Nephron (organoid): ENCODE results near the gene F8A1.
"Not testable (repeated sequence)": the region's sequence is repeated elsewhere in the genome, so short reads cannot be mapped to it uniquely, and the experiment has no call there.

Experiments
- H3K27ac Mint-ChIP-seq, 3 experiments: 2 replicates each; pipeline ENCODE4 v1.8.0; 2020; ENCODE audit warnings: mixed read lengths in 3 of 3, mild to moderate bottlenecking in 2 of 3, moderate library complexity in 1 of 3
- H3K27me3 Mint-ChIP-seq: 2 replicates; pipeline ENCODE4 v1.8.0; 2021; ENCODE audit warnings: low read depth, mild to moderate bottlenecking, moderate library complexity, mixed read lengths
- H3K36me3 Mint-ChIP-seq: 2 replicates; pipeline ENCODE4 v1.8.0; 2020; ENCODE audit warnings: low read depth, mixed read lengths
- H3K4me1 Mint-ChIP-seq: 2 replicates; pipeline ENCODE4 v1.8.0; 2020; ENCODE audit warnings: mixed read lengths
- H3K4me3 Mint-ChIP-seq, 3 experiments: 2 replicates each; pipeline ENCODE4 v1.8.0; 2020; ENCODE audit warnings: mild to moderate bottlenecking in 3 of 3, mixed read lengths in 3 of 3, moderate library complexity in 2 of 3
- H3K9me3 Mint-ChIP-seq: 2 replicates; pipeline ENCODE4 v1.8.0; 2020; ENCODE audit warnings: mixed read lengths
- TF ChIP-seq, protein P1 (sequence below), 3 experiments: fragments of 200-600 bp; sonication (generic); IDR thresholded peaks; one replicate each; pipeline ENCODE4 v1.5.0; 2021; ENCODE audit warnings: antibody characterized with exemption in 3 of 3; ENCODE audit not compliant: unreplicated experiment in 3 of 3

F8A1 gene

DNA sequence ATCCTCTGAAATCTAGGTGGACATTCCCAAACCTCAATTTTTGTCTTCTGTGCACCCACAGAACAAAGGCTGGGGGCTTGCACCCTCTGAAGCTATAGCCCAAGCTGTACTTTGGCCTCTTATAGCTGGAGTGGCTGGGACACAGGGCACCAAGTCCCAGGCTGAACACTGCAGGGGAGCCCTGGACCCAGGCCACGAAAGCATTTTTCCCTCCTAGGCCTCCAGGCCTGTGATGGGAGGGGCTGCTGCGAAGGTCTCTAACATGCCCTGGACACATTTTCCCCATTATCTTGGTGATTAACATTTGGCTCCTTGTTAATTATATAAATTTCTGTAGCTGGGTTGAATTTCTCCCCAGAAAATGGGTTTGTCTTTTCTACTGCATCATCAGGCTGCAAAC lies 27.9 kb downstream of the F8A1 start:
- Mint-ChIP-seq H3K36me3 (no peaks in the 10 kb centered on the region), H3K27ac (no peak overlapping the region), H3K27me3 (no peaks in the 10 kb centered on the region), H3K9me3 (peaks cover 32% of the 10 kb centered on the region), H3K4me3 (no peak overlapping the region), H3K4me1 (no peaks in the 10 kb centered on the region)
- TF ChIP-seq, protein P1, sequence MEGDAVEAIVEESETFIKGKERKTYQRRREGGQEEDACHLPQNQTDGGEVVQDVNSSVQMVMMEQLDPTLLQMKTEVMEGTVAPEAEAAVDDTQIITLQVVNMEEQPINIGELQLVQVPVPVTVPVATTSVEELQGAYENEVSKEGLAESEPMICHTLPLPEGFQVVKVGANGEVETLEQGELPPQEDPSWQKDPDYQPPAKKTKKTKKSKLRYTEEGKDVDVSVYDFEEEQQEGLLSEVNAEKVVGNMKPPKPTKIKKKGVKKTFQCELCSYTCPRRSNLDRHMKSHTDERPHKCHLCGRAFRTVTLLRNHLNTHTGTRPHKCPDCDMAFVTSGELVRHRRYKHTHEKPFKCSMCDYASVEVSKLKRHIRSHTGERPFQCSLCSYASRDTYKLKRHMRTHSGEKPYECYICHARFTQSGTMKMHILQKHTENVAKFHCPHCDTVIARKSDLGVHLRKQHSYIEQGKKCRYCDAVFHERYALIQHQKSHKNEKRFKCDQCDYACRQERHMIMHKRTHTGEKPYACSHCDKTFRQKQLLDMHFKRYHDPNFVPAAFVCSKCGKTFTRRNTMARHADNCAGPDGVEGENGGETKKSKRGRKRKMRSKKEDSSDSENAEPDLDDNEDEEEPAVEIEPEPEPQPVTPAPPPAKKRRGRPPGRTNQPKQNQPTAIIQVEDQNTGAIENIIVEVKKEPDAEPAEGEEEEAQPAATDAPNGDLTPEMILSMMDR (IDR thresholded peaks at IDR 0.05; ENCODE audit: unreplicated experiment in 3 of 3), result no peak

GRCh38 chrX:154918060-154918483 lies 31.9 kb downstream of the F8A1 start:
- Mint-ChIP-seq H3K9me3 (peaks cover 17% of the 10 kb centered on the region), H3K4me3 (peak overlapping the region; percentile 18 to 57 (median 42)), H3K27me3 (no peaks in the 10 kb centered on the region), H3K4me1 (no peaks in the 10 kb centered on the region), H3K36me3 (no peaks in the 10 kb centered on the region), H3K27ac (peak overlapping the region; percentile 60 to 81 (median 68))
- TF ChIP-seq, protein P1 (IDR thresholded peaks at IDR 0.05; ENCODE audit: unreplicated experiment in 3 of 3), result peak; percentile 54 to 59 (median 58)

GRCh38 chrX:154924771-154925170 lies 38.6 kb downstream of the F8A1 start:
- H3K27ac Mint-ChIP-seq, result not testable (repeated sequence)
- H3K9me3 Mint-ChIP-seq, result peaks cover 19% of the 10 kb centered on the region

More at GRCh38 chrX:154924771-154925170, 38.6 kb downstream of the F8A1 start:
- H3K27me3 Mint-ChIP-seq, H3K4me3 Mint-ChIP-seq, H3K36me3 Mint-ChIP-seq, H3K4me1 Mint-ChIP-seq: not testable (repeated sequence)
